Natural killer cell (primary cell): ENCODE data around the gene CAMTA1. TPM values are rescaled to one million over a fixed set of nuclear protein-coding genes. Genes with fewer than 3 reads are reported as not detected.

Experiments used
- ATAC-seq, 3 donors: fragments of 150-1000 bp in 2 of 3; fragments of 200-7000 bp in 1 of 3; cut with Tn5 transposase; 1 replicate in 1 of 3; 2 replicates in 2 of 3; pipeline ENCODE4 v1.10.0; 2021; ENCODE audit warnings: mild to moderate bottlenecking in 2 of 3, moderate library complexity in 2 of 3
- DNase-seq, 2 donors: peaks; one replicate each; pipeline versions ENCODE4 v3.0.0 to v3.0.0-alpha.2; 2013 to 2021; ENCODE audit warnings: mixed read lengths in 1 of 2
- H3K27ac ChIP-seq: one replicate; pipeline ENCODE4 v1.5.1; 2013; ENCODE audit warnings: mild to moderate bottlenecking, low read length
- H3K27me3 ChIP-seq: one replicate; pipeline ENCODE4 v1.6.1; 2013; ENCODE audit warnings: low read length; ENCODE audit not compliant: control insufficient read depth, insufficient read depth
- H3K36me3 ChIP-seq: one replicate; pipeline ENCODE4 v1.6.1; 2013; ENCODE audit warnings: low read length; ENCODE audit not compliant: control insufficient read depth, insufficient read depth
- H3K4me1 ChIP-seq: one replicate; pipeline ENCODE4 v1.6.1; 2013; ENCODE audit warnings: low read length; ENCODE audit not compliant: control insufficient read depth, insufficient read depth
- H3K4me3 ChIP-seq: one replicate; pipeline ENCODE4 v1.5.1; 2013; ENCODE audit warnings: low read length
- H3K9me3 ChIP-seq: one replicate; pipeline ENCODE4 v1.6.1; 2013; ENCODE audit warnings: low read length; ENCODE audit not compliant: control insufficient read depth, insufficient read depth
- H3K27ac Mint-ChIP-seq, 2 donors: one replicate each; pipeline ENCODE4 v1.8.0; 2022; ENCODE audit warnings: mild to moderate bottlenecking in 2 of 2, mixed read lengths in 2 of 2, moderate library complexity in 1 of 2
- H3K27me3 Mint-ChIP-seq, 2 donors: one replicate each; pipeline ENCODE4 v1.8.0; 2022; ENCODE audit warnings: low read depth in 2 of 2, mixed read lengths in 2 of 2
- H3K36me3 Mint-ChIP-seq: one replicate; pipeline ENCODE4 v1.8.0; 2022; ENCODE audit warnings: mixed read lengths
- H3K4me1 Mint-ChIP-seq, 2 donors: one replicate each; pipeline ENCODE4 v1.8.0; 2022; ENCODE audit warnings: mixed read lengths in 2 of 2
- H3K4me3 Mint-ChIP-seq: one replicate; pipeline ENCODE4 v1.8.0; 2022; ENCODE audit warnings: mild to moderate bottlenecking, moderate library complexity, mixed read lengths
- H3K9me3 Mint-ChIP-seq, 2 donors: one replicate each; pipeline ENCODE4 v1.8.0; 2022; ENCODE audit warnings: mixed read lengths in 2 of 2
- WGBS: methylation state at CpG from one replicate; pipeline ENCODE4 v1.1.7; 2013; ENCODE audit warnings: missing lambda C conversion rate; ENCODE audit not compliant: insufficient coverage; 5-methylcytosine and 5-hydroxymethylcytosine counted together
- intact Hi-C: fragments of 100-400 bp; cut with micrococcal nuclease; formaldehyde crosslinking; loops from one replicate; pipeline ENCODE4 v1.14.2; 2022
- total RNA-seq, 4 donors: library from RNA; stranded (reverse); fragments of 120-200 nt in 1 of 4; gene quantifications; one replicate each; pipeline versions ENCODE4 v1.2.3 to v1.2.4, GENCODE V29; 2013 to 2022
- TF ChIP-seq, protein P1 (sequence below): fragments of 200-600 bp; IDR thresholded peaks from one replicate; pipeline ENCODE4 v1.8.0; 2022; ENCODE audit warnings: antibody characterized with exemption

The CAMTA1 gene
- total RNA-seq, 3 donors from 2014 or later (not counting 1 experiment from before 2014, with no cell fraction given), result 40.6 to 53.3 (median 44.9) TPM

DNA sequence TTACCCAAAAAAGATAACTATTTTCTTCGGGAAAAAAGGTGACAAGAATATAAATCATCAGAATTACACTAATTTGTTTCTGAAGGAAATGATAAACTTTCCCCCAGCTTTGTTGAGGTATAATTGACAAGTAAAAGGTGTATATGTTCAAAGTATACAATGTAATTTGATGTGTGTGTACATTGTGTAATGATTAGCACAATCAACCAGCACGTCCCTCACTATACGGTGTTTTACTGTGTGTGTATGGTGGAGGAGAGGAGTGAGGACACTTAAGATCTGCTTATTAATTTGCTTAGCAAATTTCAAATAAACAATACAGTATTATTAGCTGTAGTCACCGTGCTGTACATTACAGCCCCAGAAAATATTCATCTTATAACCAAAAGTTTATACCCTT is 77.7 kb downstream of the CAMTA1 start:
- no peak overlapping the region for H3K4me3 Mint-ChIP-seq
- H3K4me1 Mint-ChIP-seq, result peaks cover 14 to 33% of the 10 kb centered on the region in 2 donors
- H3K9me3 Mint-ChIP-seq, result no peaks in the 10 kb centered on the region
- Histone ChIP-seq H3K9me3 (no peaks in the 10 kb centered on the region), H3K4me1 (no peaks in the 10 kb centered on the region), H3K4me3 (no peak overlapping the region), H3K27me3 (no peaks in the 10 kb centered on the region), H3K27ac (no peak overlapping the region), H3K36me3 (no peaks in the 10 kb centered on the region)
- H3K27me3 Mint-ChIP-seq, result no peaks in the 10 kb centered on the region
- TF ChIP-seq, protein P1, sequence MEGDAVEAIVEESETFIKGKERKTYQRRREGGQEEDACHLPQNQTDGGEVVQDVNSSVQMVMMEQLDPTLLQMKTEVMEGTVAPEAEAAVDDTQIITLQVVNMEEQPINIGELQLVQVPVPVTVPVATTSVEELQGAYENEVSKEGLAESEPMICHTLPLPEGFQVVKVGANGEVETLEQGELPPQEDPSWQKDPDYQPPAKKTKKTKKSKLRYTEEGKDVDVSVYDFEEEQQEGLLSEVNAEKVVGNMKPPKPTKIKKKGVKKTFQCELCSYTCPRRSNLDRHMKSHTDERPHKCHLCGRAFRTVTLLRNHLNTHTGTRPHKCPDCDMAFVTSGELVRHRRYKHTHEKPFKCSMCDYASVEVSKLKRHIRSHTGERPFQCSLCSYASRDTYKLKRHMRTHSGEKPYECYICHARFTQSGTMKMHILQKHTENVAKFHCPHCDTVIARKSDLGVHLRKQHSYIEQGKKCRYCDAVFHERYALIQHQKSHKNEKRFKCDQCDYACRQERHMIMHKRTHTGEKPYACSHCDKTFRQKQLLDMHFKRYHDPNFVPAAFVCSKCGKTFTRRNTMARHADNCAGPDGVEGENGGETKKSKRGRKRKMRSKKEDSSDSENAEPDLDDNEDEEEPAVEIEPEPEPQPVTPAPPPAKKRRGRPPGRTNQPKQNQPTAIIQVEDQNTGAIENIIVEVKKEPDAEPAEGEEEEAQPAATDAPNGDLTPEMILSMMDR, result no peak
- DNase-seq (no peak), ATAC-seq (no peak)
- H3K27ac Mint-ChIP-seq, result no peak overlapping the region
- H3K36me3 Mint-ChIP-seq, result no peaks in the 10 kb centered on the region
- intact Hi-C loops, result no loop called here
- 94% methylated on average over 1 of the region's 4 CpGs for WGBS

GRCh38 chr1:6864166-6864565 is 78.9 kb downstream of the CAMTA1 start:
- intact Hi-C loops, result no loop called here
- 83% methylated on average over 5 of the region's 5 CpGs for WGBS
- Mint-ChIP-seq H3K4me3 (no peak overlapping the region), H3K9me3 (no peaks in the 10 kb centered on the region), H3K27ac (no peak overlapping the region), H3K27me3 (no peaks in the 10 kb centered on the region), H3K4me1 (peaks cover 25 to 44% of the 10 kb centered on the region in 2 donors), H3K36me3 (no peaks in the 10 kb centered on the region)
- TF ChIP-seq, protein P1, result no peak
- H3K27ac ChIP-seq, result no peak overlapping the region
- no peak for ATAC-seq
- H3K36me3 ChIP-seq, result no peaks in the 10 kb centered on the region
- no peak for DNase-seq
- no peaks in the 10 kb centered on the region for H3K9me3 ChIP-seq
- no peak overlapping the region for H3K4me3 ChIP-seq
- no peaks in the 10 kb centered on the region for H3K27me3 ChIP-seq
- H3K4me1 ChIP-seq, result no peaks in the 10 kb centered on the region

DNA sequence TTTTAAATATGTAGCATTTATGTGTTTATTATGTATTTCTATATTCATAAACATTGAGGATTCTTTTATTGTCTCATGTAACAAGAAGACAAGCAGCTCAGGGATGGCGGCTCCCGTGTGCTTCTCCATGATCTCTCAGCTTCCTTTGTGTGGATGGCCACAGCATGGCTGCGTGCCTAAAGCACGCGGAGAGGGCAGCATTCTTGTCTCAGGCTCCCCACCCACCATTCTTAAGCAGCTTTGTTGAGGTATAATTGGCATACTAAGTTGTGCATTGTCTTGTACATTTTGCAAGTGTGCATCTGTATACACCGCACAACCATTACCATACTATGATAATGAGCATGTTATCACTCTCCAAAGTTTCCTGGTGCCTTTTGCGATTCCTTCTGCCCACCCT is 81.6 kb downstream of the CAMTA1 start:
- WGBS, result 90% methylated on average over 5 of the region's 7 CpGs
- Histone ChIP-seq H3K9me3 (no peaks in the 10 kb centered on the region), H3K4me1 (no peaks in the 10 kb centered on the region), H3K4me3 (no peak overlapping the region), H3K27me3 (no peaks in the 10 kb centered on the region), H3K27ac (no peak overlapping the region), H3K36me3 (no peaks in the 10 kb centered on the region)
- H3K9me3 Mint-ChIP-seq, result no peaks in the 10 kb centered on the region
- no peak overlapping the region for H3K27ac Mint-ChIP-seq
- no peaks in the 10 kb centered on the region for H3K36me3 Mint-ChIP-seq
- no peaks in the 10 kb centered on the region for H3K27me3 Mint-ChIP-seq
- no peak for ATAC-seq
- no peak overlapping the region for H3K4me3 Mint-ChIP-seq
- DNase-seq, result no peak
- intact Hi-C loops, result no loop called here
- H3K4me1 Mint-ChIP-seq, result peaks cover 27 to 55% of the 10 kb centered on the region in 2 donors
- TF ChIP-seq, protein P1, result no peak

DNA sequence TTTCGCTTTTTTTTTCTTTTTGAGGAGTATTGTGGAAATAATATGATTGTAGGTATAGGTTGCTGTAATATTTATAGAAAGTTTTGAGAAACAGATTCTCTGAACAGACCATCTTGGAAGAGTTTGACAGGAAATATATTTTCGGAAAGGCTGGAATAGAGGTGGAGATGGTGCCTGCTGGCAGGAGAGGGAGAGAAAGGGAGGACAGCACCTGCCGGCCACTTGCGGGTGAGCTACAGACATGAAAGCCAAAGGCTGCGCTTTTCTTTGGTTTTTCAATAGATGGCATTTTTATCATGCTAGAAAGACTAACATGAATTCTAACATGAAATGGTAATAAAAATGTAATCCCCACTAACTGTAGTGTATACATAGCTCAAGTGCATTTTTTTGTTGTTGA is 82.1 kb downstream of the CAMTA1 start:
- WGBS, result 87% methylated on average over 4 of the region's 5 CpGs
- Mint-ChIP-seq H3K27me3 (no peaks in the 10 kb centered on the region), H3K27ac (no peak overlapping the region), H3K4me1 (peaks cover 32 to 60% of the 10 kb centered on the region in 2 donors), H3K36me3 (no peaks in the 10 kb centered on the region), H3K4me3 (no peak overlapping the region), H3K9me3 (no peaks in the 10 kb centered on the region)
- no peak for DNase-seq
- Histone ChIP-seq H3K4me3 (no peak overlapping the region), H3K9me3 (no peaks in the 10 kb centered on the region), H3K27ac (no peak overlapping the region), H3K4me1 (no peaks in the 10 kb centered on the region), H3K27me3 (no peaks in the 10 kb centered on the region), H3K36me3 (no peaks in the 10 kb centered on the region)
- intact Hi-C loops, result no loop called here
- TF ChIP-seq, protein P1, result no peak
- ATAC-seq, result no peak
